ENCODE data around the gene HES5. TPM values are rescaled to one million over a fixed set of nuclear protein-coding genes. Genes with fewer than 3 reads are reported as not detected.

The HES5 gene
- total and polyA plus RNA-seq, 2 donors (not counting 3 experiments of a cell fraction or from before 2014, with no cell fraction given): 0.07 TPM; not detected in 1

DNA sequence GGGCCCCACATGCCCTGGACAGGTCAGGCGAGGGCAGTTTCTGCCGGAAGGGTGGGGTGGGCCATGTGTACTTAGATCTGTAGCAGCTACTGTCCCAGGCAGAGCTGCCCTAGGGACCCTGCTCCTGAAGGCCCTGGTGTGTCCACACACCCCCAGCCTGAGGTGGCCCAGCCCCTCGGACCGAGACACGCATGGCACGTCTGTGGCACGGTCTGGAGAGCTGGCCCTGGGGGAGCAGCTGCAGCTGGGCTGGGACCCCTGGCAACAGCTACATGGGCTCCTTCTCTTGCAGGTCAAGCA lies 28.3 kb downstream of the HES5 start:
- no peaks in the 10 kb centered on the region for H3K4me1 ChIP-seq (ENCODE audit: control insufficient read depth, extremely low read depth, insufficient read depth, low read length)
- no peaks in the 10 kb centered on the region for H3K9me3 ChIP-seq (replicated peaks; ENCODE audit: control insufficient read depth, insufficient read depth, low read length)
- H4K20me1 ChIP-seq (replicated peaks; ENCODE audit: control insufficient read depth, extremely low read depth, insufficient read depth, low read length): no peaks in the 10 kb centered on the region
- intact Hi-C loops (cut with micrococcal nuclease): no loop called here
- no peaks in the 10 kb centered on the region for H3K27me3 ChIP-seq (ENCODE audit: control insufficient read depth in 2 of 2, insufficient read depth in 2 of 2, low read length in 2 of 2)
- H3K9ac ChIP-seq (replicated peaks; ENCODE audit: extremely low read depth, insufficient read depth, low read length): no peak overlapping the region
- dilution Hi-C loops (cut with MboI; ENCODE audit: extremely low pct_ligation_motif_present, low sequenced_read_pairs): no loop called here
- H2AFZ ChIP-seq (ENCODE audit: low read depth, low read length): no peak overlapping the region
- H3K27ac ChIP-seq (ENCODE audit: insufficient read depth, low read depth, low read length): no peak overlapping the region
- H3K9me1 ChIP-seq (replicated peaks; ENCODE audit: control insufficient read depth, extremely low read depth, insufficient read depth, low read length): no peaks in the 10 kb centered on the region
- H3K4me3 ChIP-seq (replicated peaks in 1 of 3; ENCODE audit: insufficient read depth in 1 of 3, low read depth in 1 of 3, low read length in 3 of 3): no peak overlapping the region
- TF ChIP-seq EZH2 (IDR thresholded peaks at IDR 0.05; ENCODE audit: borderline replicate concordance, low read depth, low read length, severe bottlenecking): no peak
- TF ChIP-seq, protein P1, sequence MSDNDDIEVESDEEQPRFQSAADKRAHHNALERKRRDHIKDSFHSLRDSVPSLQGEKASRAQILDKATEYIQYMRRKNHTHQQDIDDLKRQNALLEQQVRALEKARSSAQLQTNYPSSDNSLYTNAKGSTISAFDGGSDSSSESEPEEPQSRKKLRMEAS (IDR thresholded peaks at IDR 0.05; ENCODE audit: insufficient read depth, insufficient read length): no peak
- TF ChIP-seq GATA2 (IDR thresholded peaks at IDR 0.05; ENCODE audit: insufficient read depth, insufficient read length, low read depth, low read length): no peak
- no peak for TF ChIP-seq POLR2AphosphoS5 (IDR thresholded peaks at IDR 0.05; ENCODE audit: insufficient read depth, low read depth, low read length)
- no peak for TF ChIP-seq POLR2A (IDR thresholded peaks at IDR 0.05; ENCODE audit: low read depth, low read length)
- no peak for TF ChIP-seq FOS (IDR thresholded peaks at IDR 0.05; ENCODE audit: borderline replicate concordance, insufficient read depth, low read length)
- no peak for TF ChIP-seq MYC (IDR thresholded peaks at IDR 0.05; ENCODE audit: low read depth, low read length)
- TF ChIP-seq JUN (IDR thresholded peaks at IDR 0.05; ENCODE audit: borderline replicate concordance, insufficient read depth, insufficient read length, low read depth): no peak
- TF ChIP-seq, protein P2, sequence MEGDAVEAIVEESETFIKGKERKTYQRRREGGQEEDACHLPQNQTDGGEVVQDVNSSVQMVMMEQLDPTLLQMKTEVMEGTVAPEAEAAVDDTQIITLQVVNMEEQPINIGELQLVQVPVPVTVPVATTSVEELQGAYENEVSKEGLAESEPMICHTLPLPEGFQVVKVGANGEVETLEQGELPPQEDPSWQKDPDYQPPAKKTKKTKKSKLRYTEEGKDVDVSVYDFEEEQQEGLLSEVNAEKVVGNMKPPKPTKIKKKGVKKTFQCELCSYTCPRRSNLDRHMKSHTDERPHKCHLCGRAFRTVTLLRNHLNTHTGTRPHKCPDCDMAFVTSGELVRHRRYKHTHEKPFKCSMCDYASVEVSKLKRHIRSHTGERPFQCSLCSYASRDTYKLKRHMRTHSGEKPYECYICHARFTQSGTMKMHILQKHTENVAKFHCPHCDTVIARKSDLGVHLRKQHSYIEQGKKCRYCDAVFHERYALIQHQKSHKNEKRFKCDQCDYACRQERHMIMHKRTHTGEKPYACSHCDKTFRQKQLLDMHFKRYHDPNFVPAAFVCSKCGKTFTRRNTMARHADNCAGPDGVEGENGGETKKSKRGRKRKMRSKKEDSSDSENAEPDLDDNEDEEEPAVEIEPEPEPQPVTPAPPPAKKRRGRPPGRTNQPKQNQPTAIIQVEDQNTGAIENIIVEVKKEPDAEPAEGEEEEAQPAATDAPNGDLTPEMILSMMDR (IDR thresholded peaks at IDR 0.05; ENCODE audit: extremely low read depth in 1 of 2, insufficient read depth in 1 of 2, low read depth in 1 of 2, low read length in 2 of 2): no peak
- no peaks in the 10 kb centered on the region for H3K36me3 ChIP-seq (ENCODE audit: control insufficient read depth in 2 of 2, extremely low read depth in 1 of 2, insufficient read depth in 2 of 2, low read length in 2 of 2)
- DNase-seq (ENCODE audit: low read depth, low spot score) (no peak), FAIRE-seq (no peak)
- CTCF ChIA-PET: interaction anchor here (1.6 kb wide), 1 partner anchor 14 kb away, joined by 3 read pairs; no protein-coding TSS in a partner anchor
- no peak overlapping the region for H3K4me2 ChIP-seq (ENCODE audit: insufficient read depth, low read length)
- POLR2A ChIA-PET: no interaction called here
- H3K79me2 ChIP-seq (ENCODE audit: control insufficient read depth, insufficient read depth, low read length): no peaks in the 10 kb centered on the region
- no TSS peak for BruUV-seq (replicated peaks)

All from endothelial cell of umbilical vein (primary cell).